Mesendoderm (in vitro differentiated cells): ENCODE measurements around the gene POGLUT2.

Experiments
- DNase-seq: peaks from one replicate; pipeline ENCODE4 v3.0.0; 2013
- H2AK5ac ChIP-seq: 2 replicates; pipeline ENCODE4 v1.6.1; 2013; ENCODE audit warnings: low read length, inconsistent platforms
- H2BK120ac ChIP-seq: 2 replicates; pipeline ENCODE4 v1.6.1; 2013; ENCODE audit warnings: low read depth, mild to moderate bottlenecking, low read length, moderate library complexity, mixed read lengths
- H2BK15ac ChIP-seq: replicated peaks from 2 replicates; pipeline ENCODE4 v1.6.1; 2013; ENCODE audit warnings: low read depth, mild to moderate bottlenecking, moderate library complexity
- H2BK5ac ChIP-seq: 2 replicates; pipeline ENCODE4 v1.6.1; 2013; ENCODE audit warnings: low read length, inconsistent platforms
- H3K18ac ChIP-seq: 2 replicates; pipeline ENCODE4 v1.6.1; 2013; ENCODE audit warnings: mild to moderate bottlenecking, low read length, mixed read lengths
- H3K23ac ChIP-seq: one replicate; pipeline ENCODE4 v1.6.1; 2013; ENCODE audit warnings: low read length
- H3K27ac ChIP-seq: 2 replicates; pipeline ENCODE4 v1.5.1; 2013; ENCODE audit warnings: low read depth, mild to moderate bottlenecking, inconsistent platforms, low read length, moderate library complexity
- H3K27me3 ChIP-seq: 2 replicates; pipeline ENCODE4 v1.6.1; 2013; ENCODE audit warnings: low read length, control low read depth, mild to moderate bottlenecking, inconsistent platforms; ENCODE audit not compliant: insufficient read depth, poor library complexity
- H3K36me3 ChIP-seq: 2 replicates; pipeline ENCODE4 v1.6.1; 2013; ENCODE audit warnings: low read length, inconsistent platforms; ENCODE audit not compliant: control insufficient read depth, insufficient read depth
- H3K4ac ChIP-seq: one replicate; pipeline ENCODE4 v1.6.1; 2013; ENCODE audit warnings: low read depth, mild to moderate bottlenecking, low read length, moderate library complexity
- H3K4me1 ChIP-seq: 2 replicates; pipeline ENCODE4 v1.6.1; 2013; ENCODE audit warnings: low read depth, low read length, inconsistent platforms; ENCODE audit not compliant: control insufficient read depth
- H3K4me2 ChIP-seq: 2 replicates; pipeline ENCODE4 v1.6.1; 2013; ENCODE audit warnings: low read length
- H3K4me3 ChIP-seq: 2 replicates; pipeline ENCODE4 v1.5.1; 2013; ENCODE audit warnings: mild to moderate bottlenecking, low read length
- H3K56ac ChIP-seq: one replicate; pipeline ENCODE4 v1.6.1; 2013; ENCODE audit warnings: low read length
- H3K79me1 ChIP-seq: 2 replicates; pipeline ENCODE4 v1.6.1; 2013; ENCODE audit warnings: low read length, inconsistent platforms
- H3K79me2 ChIP-seq: 2 replicates; pipeline ENCODE4 v1.6.1; 2013; ENCODE audit warnings: mild to moderate bottlenecking, low read length; ENCODE audit not compliant: control insufficient read depth, insufficient read depth
- H3K9ac ChIP-seq: 2 replicates; pipeline ENCODE4 v1.6.1; 2013; ENCODE audit warnings: low read length, inconsistent platforms
- H4K5ac ChIP-seq: one replicate; pipeline ENCODE4 v1.6.1; 2013; ENCODE audit warnings: low read length
- H4K8ac ChIP-seq: one replicate; pipeline ENCODE4 v1.6.1; 2013; ENCODE audit warnings: low read depth, mild to moderate bottlenecking, control low read depth, low read length, moderate library complexity
- WGBS: extraction: QIAGEN DNeasy Blood & Tissue Kit; methylation state at CpG from one replicate; pipeline ENCODE4 v1.1.7; 2013; ENCODE audit warnings: low lambda C conversion rate, missing lambda C conversion rate; ENCODE audit not compliant: insufficient coverage; ENCODE audit errors: extremely low coverage; 5-methylcytosine and 5-hydroxymethylcytosine counted together

Gene POGLUT2

DNA sequence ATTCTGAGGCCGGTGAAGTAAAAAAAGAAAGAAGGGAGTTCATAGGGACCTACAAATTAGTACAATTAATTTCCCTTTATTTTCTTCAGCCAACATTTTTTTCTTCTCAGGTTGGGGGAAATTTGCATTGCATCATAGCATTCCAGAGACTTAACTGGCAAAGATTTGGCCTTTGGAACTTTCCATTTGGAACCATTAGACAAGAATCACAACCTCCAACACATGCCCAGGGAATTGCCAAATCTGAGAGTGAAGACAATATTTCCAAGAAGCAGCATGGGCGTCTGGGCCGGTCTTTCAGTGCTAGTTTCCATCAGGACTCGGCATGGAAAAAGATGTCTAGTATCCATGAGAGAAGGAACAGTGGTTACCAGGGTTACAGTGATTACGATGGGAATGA lies 40.7 kb upstream of the POGLUT2 start:
- DNase-seq = no peak

DNA sequence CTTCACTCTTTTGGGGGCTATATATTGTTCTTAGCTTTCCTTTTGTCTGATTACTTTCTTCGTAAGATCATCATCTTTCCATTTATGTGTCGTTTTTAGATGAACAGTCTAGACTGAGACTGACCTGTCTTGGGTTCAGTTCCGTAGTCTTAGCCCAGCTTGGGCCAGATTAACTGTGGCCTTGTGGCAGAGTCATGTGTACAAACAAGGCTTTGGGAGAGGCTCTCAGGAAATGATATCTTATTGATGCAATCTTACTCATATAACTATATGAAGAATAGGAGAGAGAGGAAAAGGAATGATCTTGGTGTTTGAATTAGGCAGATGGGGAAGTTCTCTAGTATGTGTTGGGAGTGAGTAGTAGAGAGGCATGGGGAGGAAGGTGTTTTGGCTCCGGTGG lies 40.2 kb upstream of the POGLUT2 start:
- Histone ChIP-seq H3K4me1 (no peaks in the 10 kb centered on the region), H3K23ac (no peak overlapping the region), H3K56ac (no peak overlapping the region), H2BK15ac (no peak overlapping the region), H3K27me3 (no peaks in the 10 kb centered on the region), H3K18ac (no peak overlapping the region), H4K5ac (no peak overlapping the region), H3K79me1 (no peaks in the 10 kb centered on the region), H3K79me2 (no peaks in the 10 kb centered on the region), H3K4me3 (no peak overlapping the region), H3K4me2 (no peak overlapping the region), H2BK120ac (no peak overlapping the region), H3K27ac (no peak overlapping the region), H2BK5ac (no peak overlapping the region), H3K36me3 (no peaks in the 10 kb centered on the region), H3K9ac (no peak overlapping the region), H4K8ac (no peak overlapping the region), H3K4ac (no peak overlapping the region), H2AK5ac (no peak overlapping the region)
- DNase-seq = no peak
- no CpG with 5 or more reads among the region's 4 CpGs for WGBS

More for the DNA sequence above, 40.7 kb upstream of the POGLUT2 start:
- Histone ChIP-seq H3K36me3 (no peaks in the 10 kb centered on the region), H4K5ac (no peak overlapping the region), H2BK5ac (no peak overlapping the region), H2BK120ac (no peak overlapping the region), H3K23ac (no peak overlapping the region), H3K4me1 (no peaks in the 10 kb centered on the region), H3K4ac (no peak overlapping the region), H3K79me2 (no peaks in the 10 kb centered on the region), H3K56ac (no peak overlapping the region), H3K4me3 (no peak overlapping the region), H3K4me2 (no peak overlapping the region), H4K8ac (no peak overlapping the region), H3K18ac (no peak overlapping the region), H3K9ac (no peak overlapping the region), H2AK5ac (no peak overlapping the region), H3K27me3 (no peaks in the 10 kb centered on the region), H2BK15ac (no peak overlapping the region), H3K27ac (no peak overlapping the region), H3K79me1 (no peaks in the 10 kb centered on the region)
- WGBS = no CpG with 5 or more reads among the region's 5 CpGs

DNA sequence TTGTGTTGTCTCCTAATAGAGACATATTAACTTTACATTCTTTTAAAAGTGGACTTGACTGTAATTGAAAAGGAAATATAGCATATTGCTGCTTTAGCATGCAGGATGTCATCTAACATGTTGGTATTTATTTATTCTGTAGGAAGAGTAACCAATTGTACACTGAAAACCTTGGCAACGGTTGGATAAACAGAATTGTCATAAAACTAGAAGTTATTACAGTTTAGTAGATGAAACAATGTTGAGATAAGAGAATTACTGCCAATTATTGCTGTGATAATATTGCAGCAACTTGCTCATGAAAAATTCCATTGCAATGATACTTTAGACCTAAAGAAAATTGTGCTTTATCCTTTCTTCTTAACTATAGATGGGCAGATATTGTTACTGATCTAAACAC lies 39.5 kb upstream of the POGLUT2 start:
- H3K27me3 ChIP-seq = no peaks in the 10 kb centered on the region
- H2BK5ac ChIP-seq = no peak overlapping the region
- H2AK5ac ChIP-seq = no peak overlapping the region
- no peak overlapping the region for H3K27ac ChIP-seq
- DNase-seq = no peak
- no peak overlapping the region for H3K56ac ChIP-seq
- H3K4ac ChIP-seq = no peak overlapping the region
- no peak overlapping the region for H3K23ac ChIP-seq
- H3K18ac ChIP-seq = no peak overlapping the region
- no peak overlapping the region for H3K4me2 ChIP-seq
- H2BK15ac ChIP-seq = no peak overlapping the region
- WGBS = no CpG with 5 or more reads among the region's 1 CpG
- H4K5ac ChIP-seq = no peak overlapping the region
- no peaks in the 10 kb centered on the region for H3K4me1 ChIP-seq
- no peaks in the 10 kb centered on the region for H3K79me2 ChIP-seq
- no peak overlapping the region for H2BK120ac ChIP-seq
- H3K4me3 ChIP-seq = no peak overlapping the region
- no peak overlapping the region for H3K9ac ChIP-seq
- no peaks in the 10 kb centered on the region for H3K79me1 ChIP-seq
- H4K8ac ChIP-seq = no peak overlapping the region
- no peaks in the 10 kb centered on the region for H3K36me3 ChIP-seq

DNA sequence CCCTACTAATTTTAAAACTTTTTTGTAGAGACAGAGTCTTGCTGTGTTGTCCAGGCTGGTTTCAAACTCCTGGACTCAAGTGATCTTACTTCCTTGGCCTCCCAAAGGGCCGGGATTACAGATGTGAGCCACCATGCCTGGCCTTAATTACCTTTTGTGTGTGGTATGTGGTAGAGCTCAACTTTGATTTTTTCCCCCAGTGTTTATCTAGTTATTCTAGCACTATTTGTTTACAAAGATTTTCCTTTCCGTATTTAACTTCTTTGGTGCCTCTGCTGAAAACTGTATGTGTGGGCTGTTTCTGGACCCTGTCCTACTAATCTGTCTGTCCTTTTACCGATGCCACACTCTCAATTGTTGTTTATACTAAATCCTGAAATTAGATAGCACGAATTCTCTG lies 37.7 kb upstream of the POGLUT2 start:
- Histone ChIP-seq H3K23ac (no peak overlapping the region), H4K8ac (no peak overlapping the region), H3K4ac (no peak overlapping the region), H3K79me1 (no peaks in the 10 kb centered on the region), H3K4me1 (no peaks in the 10 kb centered on the region), H2BK5ac (no peak overlapping the region), H2BK15ac (no peak overlapping the region), H3K9ac (no peak overlapping the region), H3K79me2 (no peaks in the 10 kb centered on the region), H2BK120ac (no peak overlapping the region), H3K4me2 (no peak overlapping the region), H4K5ac (no peak overlapping the region), H3K4me3 (no peak overlapping the region), H3K56ac (no peak overlapping the region), H2AK5ac (no peak overlapping the region), H3K36me3 (no peaks in the 10 kb centered on the region), H3K27me3 (no peaks in the 10 kb centered on the region), H3K18ac (no peak overlapping the region), H3K27ac (no peak overlapping the region)
- WGBS = no CpG with 5 or more reads among the region's 4 CpGs
- no peak for DNase-seq

- Histone ChIP-seq H3K27me3 (no peaks in the 10 kb centered on the region), H3K4me1 (peaks cover under 1% of the 10 kb centered on the region), H3K27ac (no peak overlapping the region), H2BK5ac (no peak overlapping the region), H3K4ac (no peak overlapping the region), H3K9ac (no peak overlapping the region), H3K36me3 (no peaks in the 10 kb centered on the region), H3K79me2 (no peaks in the 10 kb centered on the region), H3K56ac (no peak overlapping the region), H2AK5ac (no peak overlapping the region), H3K18ac (no peak overlapping the region), H3K23ac (no peak overlapping the region), H4K8ac (no peak overlapping the region), H2BK15ac (no peak overlapping the region), H3K4me2 (no peak overlapping the region), H4K5ac (no peak overlapping the region), H3K4me3 (no peak overlapping the region), H2BK120ac (no peak overlapping the region), H3K79me1 (no peaks in the 10 kb centered on the region)
- no peak for DNase-seq
- no CpG with 5 or more reads among the region's 4 CpGs for WGBS
These were observed 31.9 kb upstream of the POGLUT2 start for GRCh38 chr13:102830646-102831045.

DNA sequence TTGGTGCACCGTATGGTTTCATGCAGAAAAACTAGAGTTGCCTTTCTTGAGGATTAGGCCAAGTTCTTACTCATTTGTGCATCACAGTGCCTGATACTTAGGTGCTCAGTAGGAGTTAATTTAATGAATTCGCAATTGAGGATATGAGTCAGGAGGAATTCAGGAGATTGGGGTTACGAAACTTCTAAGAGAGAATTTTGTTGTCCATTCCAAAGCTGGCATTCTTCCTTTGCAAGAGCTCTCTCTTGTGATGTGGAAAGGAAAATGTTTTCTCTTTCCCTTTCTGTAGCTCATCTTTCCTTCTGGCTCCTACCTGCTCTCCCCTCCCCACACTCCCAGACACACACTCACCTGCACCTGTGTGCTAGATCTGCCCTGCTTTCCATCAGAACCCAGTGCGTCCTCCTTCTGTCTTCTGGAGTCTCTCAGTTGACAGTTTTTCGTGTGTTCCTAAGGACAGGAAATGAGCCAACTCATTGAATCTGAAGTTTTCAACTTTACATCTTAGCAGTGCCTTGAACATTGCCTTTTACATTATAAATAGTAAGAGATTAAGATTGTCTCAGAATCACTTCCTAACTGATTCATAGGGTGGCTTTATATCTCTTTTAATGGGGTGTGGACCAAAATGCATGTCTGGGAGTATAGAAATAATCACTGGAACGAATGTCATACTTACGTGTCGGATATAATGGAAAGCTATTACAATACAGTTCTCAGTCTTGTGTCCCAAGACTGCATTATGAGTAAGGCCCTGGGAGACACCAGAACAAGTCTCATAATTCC lies 27.3 kb upstream of the POGLUT2 start:
- H3K18ac ChIP-seq = no peak overlapping the region
- no peaks in the 10 kb centered on the region for H3K27me3 ChIP-seq
- H4K8ac ChIP-seq = no peak overlapping the region
- H3K36me3 ChIP-seq = no peaks in the 10 kb centered on the region
- H2AK5ac ChIP-seq = no peak overlapping the region
- H3K4me3 ChIP-seq = no peak overlapping the region
- peaks cover 4% of the 10 kb centered on the region for H3K4me1 ChIP-seq
- no peak overlapping the region for H2BK15ac ChIP-seq
- DNase-seq = peak; percentile 42
- H3K23ac ChIP-seq = no peak overlapping the region
- H3K4me2 ChIP-seq = no peak overlapping the region
- no peak overlapping the region for H3K56ac ChIP-seq
- H2BK120ac ChIP-seq = no peak overlapping the region
- H3K4ac ChIP-seq = no peak overlapping the region
- WGBS = no CpG with 5 or more reads among the region's 8 CpGs
- H4K5ac ChIP-seq = no peak overlapping the region
- H3K9ac ChIP-seq = no peak overlapping the region
- no peak overlapping the region for H3K27ac ChIP-seq
- no peak overlapping the region for H2BK5ac ChIP-seq
- no peaks in the 10 kb centered on the region for H3K79me2 ChIP-seq
- no peaks in the 10 kb centered on the region for H3K79me1 ChIP-seq
